ENCODE results near the gene FAM47B.

The FAM47B gene

GRCh38 chrX:34927866-34928265 lies 14.7 kb upstream of the FAM47B start:
- Histone ChIP-seq H3K27me3 (ENCODE audit: control insufficient read depth in 1 of 2, insufficient read depth in 2 of 2, low read length in 2 of 2) (no peaks in the 10 kb centered on the region), H3K27ac (ENCODE audit: low read depth, low read length) (no peak overlapping the region), H3K4me1 (ENCODE audit: control insufficient read depth in 1 of 2, insufficient read depth in 2 of 2, low read length in 2 of 2) (no peaks in the 10 kb centered on the region), H3K9ac (ENCODE audit: low read depth in 1 of 2, low read length in 2 of 2) (no peak overlapping the region), H3K36me3 (ENCODE audit: control insufficient read depth in 1 of 2, insufficient read depth in 2 of 2, low read length in 2 of 2) (no peaks in the 10 kb centered on the region), H3K4me3 (ENCODE audit: low read depth in 1 of 2, low read length in 2 of 2) (no peak overlapping the region), H3K9me3 (ENCODE audit: control insufficient read depth in 1 of 2, low read length in 2 of 2) (no peaks in the 10 kb centered on the region)

DNA sequence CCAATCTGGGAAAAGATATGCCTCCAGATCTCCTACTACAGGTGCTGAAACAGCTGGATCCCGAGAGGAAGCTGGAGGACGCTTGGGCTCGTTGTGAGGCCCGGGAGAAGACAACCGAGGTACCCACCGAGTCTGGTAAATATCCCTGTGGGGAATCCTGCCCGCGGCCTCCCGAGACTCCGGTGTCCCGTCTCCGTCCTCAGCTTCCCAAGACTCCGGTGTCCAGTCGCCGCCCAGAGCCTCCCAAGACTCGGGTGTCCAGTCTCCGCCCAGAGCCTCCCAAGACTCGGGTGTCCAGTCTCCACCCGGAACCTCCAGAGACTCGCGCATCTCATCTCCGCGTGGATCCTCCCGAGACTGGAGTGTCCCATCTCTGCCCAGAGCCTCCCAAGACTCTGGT lies 639 bp downstream of the FAM47B start:
- Histone ChIP-seq H3K36me3 (ENCODE audit: control insufficient read depth in 1 of 2, insufficient read depth in 2 of 2, low read length in 2 of 2) (no peaks in the 10 kb centered on the region), H3K27ac (ENCODE audit: low read depth, low read length) (no peak overlapping the region), H3K27me3 (ENCODE audit: control insufficient read depth in 1 of 2, insufficient read depth in 2 of 2, low read length in 2 of 2) (no peaks in the 10 kb centered on the region), H3K4me3 (ENCODE audit: low read depth in 1 of 2, low read length in 2 of 2) (no peak overlapping the region), H3K9ac (ENCODE audit: low read depth in 1 of 2, low read length in 2 of 2) (no peak overlapping the region), H3K4me1 (ENCODE audit: control insufficient read depth in 1 of 2, insufficient read depth in 2 of 2, low read length in 2 of 2) (no peaks in the 10 kb centered on the region), H3K9me3 (ENCODE audit: control insufficient read depth in 1 of 2, low read length in 2 of 2) (no peaks in the 10 kb centered on the region)

DNA sequence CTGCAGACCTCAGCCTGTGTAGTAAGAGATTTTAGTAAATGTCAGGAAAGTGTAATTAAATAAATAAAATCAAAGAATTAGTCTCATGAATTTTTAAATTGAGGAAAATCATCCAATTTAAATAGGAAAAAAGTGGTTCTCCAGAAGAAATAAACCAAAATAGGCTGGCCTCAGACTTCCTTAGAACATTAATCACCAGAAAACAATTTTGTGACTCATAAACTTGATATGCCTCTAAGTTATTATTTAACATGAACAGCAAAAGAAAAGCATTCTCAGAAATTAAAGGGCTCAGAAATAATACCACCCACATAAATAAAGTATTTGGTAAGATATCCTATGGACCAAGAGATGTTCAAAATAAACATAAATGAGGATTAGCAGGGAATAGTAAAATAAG lies 14.3 kb downstream of the FAM47B start:
- no peak overlapping the region for H3K27ac ChIP-seq (ENCODE audit: low read depth, low read length)
- H3K4me1 ChIP-seq (ENCODE audit: control insufficient read depth in 1 of 2, insufficient read depth in 2 of 2, low read length in 2 of 2): no peaks in the 10 kb centered on the region
- H3K9ac ChIP-seq (ENCODE audit: low read depth in 1 of 2, low read length in 2 of 2): no peak overlapping the region
- no peaks in the 10 kb centered on the region for H3K36me3 ChIP-seq (ENCODE audit: control insufficient read depth in 1 of 2, insufficient read depth in 2 of 2, low read length in 2 of 2)
- no peaks in the 10 kb centered on the region for H3K27me3 ChIP-seq (ENCODE audit: control insufficient read depth in 1 of 2, insufficient read depth in 2 of 2, low read length in 2 of 2)
- H3K4me3 ChIP-seq (ENCODE audit: low read depth in 1 of 2, low read length in 2 of 2): no peak overlapping the region
- H3K9me3 ChIP-seq (ENCODE audit: control insufficient read depth in 1 of 2, low read length in 2 of 2): no peaks in the 10 kb centered on the region

DNA sequence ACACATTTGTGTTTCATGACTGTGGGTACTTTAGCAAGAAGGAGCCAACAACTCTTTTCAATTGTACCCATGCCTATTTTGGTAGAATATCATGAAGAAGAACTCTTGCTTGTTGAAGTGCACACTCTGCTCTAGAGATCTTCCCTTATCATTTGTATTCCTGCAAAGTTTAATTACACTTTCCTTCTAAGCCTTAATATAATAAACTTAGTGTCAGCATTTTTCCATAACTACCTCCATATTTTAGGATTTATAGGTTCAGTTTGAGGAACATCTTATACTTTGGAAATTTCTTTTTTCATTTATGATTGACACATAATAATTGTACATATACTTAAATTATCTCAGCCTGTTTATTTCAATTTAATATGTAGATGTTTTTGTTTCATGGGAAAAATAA lies 19.1 kb downstream of the FAM47B start:
- no peak overlapping the region for H3K4me3 ChIP-seq (ENCODE audit: low read depth in 1 of 2, low read length in 2 of 2)

GRCh38 chrX:34972206-34972605 lies 29.6 kb downstream of the FAM47B start:
- Histone ChIP-seq H3K27me3 (ENCODE audit: control insufficient read depth in 1 of 2, insufficient read depth in 2 of 2, low read length in 2 of 2) (no peaks in the 10 kb centered on the region), H3K27ac (ENCODE audit: low read depth, low read length) (no peak overlapping the region), H3K4me3 (ENCODE audit: low read depth in 1 of 2, low read length in 2 of 2) (no peak overlapping the region), H3K4me1 (ENCODE audit: control insufficient read depth in 1 of 2, insufficient read depth in 2 of 2, low read length in 2 of 2) (no peaks in the 10 kb centered on the region), H3K9ac (ENCODE audit: low read depth in 1 of 2, low read length in 2 of 2) (no peak overlapping the region), H3K9me3 (ENCODE audit: control insufficient read depth in 1 of 2, low read length in 2 of 2) (no peaks in the 10 kb centered on the region), H3K36me3 (ENCODE audit: control insufficient read depth in 1 of 2, insufficient read depth in 2 of 2, low read length in 2 of 2) (no peaks in the 10 kb centered on the region)

More for the DNA sequence above, 19.1 kb downstream of the FAM47B start:
- Histone ChIP-seq H3K9ac (ENCODE audit: low read depth in 1 of 2, low read length in 2 of 2) (no peak overlapping the region), H3K27me3 (ENCODE audit: control insufficient read depth in 1 of 2, insufficient read depth in 2 of 2, low read length in 2 of 2) (no peaks in the 10 kb centered on the region), H3K27ac (ENCODE audit: low read depth, low read length) (no peak overlapping the region), H3K36me3 (ENCODE audit: control insufficient read depth in 1 of 2, insufficient read depth in 2 of 2, low read length in 2 of 2) (no peaks in the 10 kb centered on the region), H3K9me3 (ENCODE audit: control insufficient read depth in 1 of 2, low read length in 2 of 2) (no peaks in the 10 kb centered on the region), H3K4me1 (ENCODE audit: control insufficient read depth in 1 of 2, insufficient read depth in 2 of 2, low read length in 2 of 2) (no peaks in the 10 kb centered on the region)

DNA sequence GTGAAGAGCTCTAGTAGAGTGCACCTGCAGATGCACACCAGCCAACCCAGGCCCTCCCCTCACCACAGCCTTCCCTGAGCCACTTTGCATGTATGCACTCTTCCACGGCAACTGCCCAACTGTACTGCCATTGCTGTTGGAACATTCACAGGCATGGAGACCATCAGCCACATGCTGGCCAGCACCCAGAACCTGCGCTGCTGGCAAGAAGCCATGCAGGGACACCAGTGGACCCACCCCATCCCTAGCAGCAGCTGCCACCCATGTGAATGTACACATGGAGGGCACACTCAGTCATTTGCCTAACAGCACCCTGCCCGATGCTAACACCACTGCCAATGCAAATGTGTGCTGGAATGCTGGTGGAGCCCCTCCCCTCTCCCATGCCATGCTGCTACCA lies 35.6 kb downstream of the FAM47B start:
- H3K9ac ChIP-seq (ENCODE audit: low read depth in 1 of 2, low read length in 2 of 2): no peak overlapping the region
- no peaks in the 10 kb centered on the region for H3K9me3 ChIP-seq (ENCODE audit: control insufficient read depth in 1 of 2, low read length in 2 of 2)
- H3K36me3 ChIP-seq (ENCODE audit: control insufficient read depth in 1 of 2, insufficient read depth in 2 of 2, low read length in 2 of 2): no peaks in the 10 kb centered on the region
- H3K4me3 ChIP-seq (ENCODE audit: low read depth in 1 of 2, low read length in 2 of 2): no peak overlapping the region
- H3K4me1 ChIP-seq (ENCODE audit: control insufficient read depth in 1 of 2, insufficient read depth in 2 of 2, low read length in 2 of 2): no peaks in the 10 kb centered on the region
- no peaks in the 10 kb centered on the region for H3K27me3 ChIP-seq (ENCODE audit: control insufficient read depth in 1 of 2, insufficient read depth in 2 of 2, low read length in 2 of 2)
- no peak overlapping the region for H3K27ac ChIP-seq (ENCODE audit: low read depth, low read length)

DNA sequence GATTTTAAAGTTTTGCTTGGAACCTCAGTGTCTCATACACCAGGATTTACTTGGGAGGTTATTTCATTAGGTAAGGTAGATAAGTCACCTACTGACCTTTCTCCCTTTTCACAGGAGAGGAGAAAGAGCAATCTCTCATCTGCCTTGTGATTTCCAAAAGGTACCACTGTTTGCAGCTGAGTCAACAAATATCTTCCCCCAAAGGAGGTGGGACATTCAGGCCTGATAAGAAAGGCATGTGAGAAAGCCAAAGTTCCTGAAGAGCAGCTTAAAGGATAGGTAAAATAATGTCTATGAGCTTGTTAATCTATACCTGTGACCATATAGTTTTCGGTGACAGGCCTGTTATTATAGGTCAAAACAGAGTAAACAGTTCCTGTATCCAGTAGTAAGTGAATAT lies 45.0 kb downstream of the FAM47B start:
- no peaks in the 10 kb centered on the region for H3K27me3 ChIP-seq (ENCODE audit: control insufficient read depth in 1 of 2, insufficient read depth in 2 of 2, low read length in 2 of 2)
- no peak overlapping the region for H3K9ac ChIP-seq (ENCODE audit: low read depth in 1 of 2, low read length in 2 of 2)
- H3K4me1 ChIP-seq (ENCODE audit: control insufficient read depth in 1 of 2, insufficient read depth in 2 of 2, low read length in 2 of 2): no peaks in the 10 kb centered on the region
- no peaks in the 10 kb centered on the region for H3K36me3 ChIP-seq (ENCODE audit: control insufficient read depth in 1 of 2, insufficient read depth in 2 of 2, low read length in 2 of 2)
- H3K9me3 ChIP-seq (ENCODE audit: control insufficient read depth in 1 of 2, low read length in 2 of 2): no peaks in the 10 kb centered on the region
- H3K27ac ChIP-seq (ENCODE audit: low read depth, low read length): no peak overlapping the region
- no peak overlapping the region for H3K4me3 ChIP-seq (ENCODE audit: low read depth in 1 of 2, low read length in 2 of 2)

Measured in duodenal mucosa (tissue), 2 donors.